Gastrocnemius medialis (tissue), 4 donors: Measurements from ENCODE around the gene SENP2. TPM values are rescaled to one million over a fixed set of nuclear protein-coding genes. Genes with fewer than 3 reads are reported as not detected.
A peak's percentile ranks its signal among the peaks of the same experiment; 100 is the strongest.
"Not testable (repeated sequence)": the region's sequence is repeated elsewhere in the genome, so short reads cannot be mapped to it uniquely, and the experiment has no call there.

Source experiments
- ATAC-seq, 2 donors: fragments of 150-250 bp; one replicate each; pipeline ENCODE4 v1.9.1; 2016
- DNase-seq, 2 donors: peaks; one replicate each; pipeline ENCODE4 v3.0.0-alpha.2; 2019
- H3K27ac ChIP-seq, 4 donors: fragments of 200-600 bp; sonication (generic); 1 replicate in 1 of 4; 2 replicates in 3 of 4; pipeline ENCODE4 v1.5.1; 2016 to 2018; ENCODE audit warnings: mild to moderate bottlenecking in 2 of 4, moderate library complexity in 1 of 4
- H3K27me3 ChIP-seq, 3 donors: fragments of 200-600 bp; sonication (generic) in 2 of 3; 1 replicate in 1 of 3; 2 replicates in 2 of 3; pipeline versions ENCODE4 v1.5.1 to v1.6.0; 2016 to 2019; ENCODE audit warnings: mild to moderate bottlenecking in 1 of 3, moderate library complexity in 1 of 3
- H3K36me3 ChIP-seq, 2 donors: fragments of 200-600 bp; sonication (generic) in 1 of 2; one replicate each; pipeline ENCODE4 v1.5.1; 2017 to 2018
- H3K4me1 ChIP-seq, 2 donors: fragments of 200-600 bp; sonication (generic) in 1 of 2; one replicate each; pipeline ENCODE4 v1.5.1; 2016 to 2017; ENCODE audit warnings: mild to moderate bottlenecking in 2 of 2
- H3K4me3 ChIP-seq, 4 donors: fragments of 200-600 bp; sonication (generic) in 3 of 4; 1 replicate in 1 of 4; 2 replicates in 3 of 4; pipeline ENCODE4 v1.5.1; 2016 to 2019; ENCODE audit warnings: mild to moderate bottlenecking in 2 of 4
- H3K9me3 ChIP-seq, 3 donors: fragments of 200-600 bp; sonication (generic) in 2 of 3; 1 replicate in 1 of 3; 2 replicates in 2 of 3; pipeline ENCODE4 v1.5.1; 2016 to 2019
- CTCF ChIP-seq, 5 experiments: fragments of 450-650 bp in 3 of 5; fragments of 200-600 bp in 2 of 5; sonication (generic) in 2 of 5; IDR thresholded peaks in 4 of 5; conservative IDR thresholded peaks in 1 of 5; 1 replicate in 4 of 5; 2 replicates in 1 of 5; pipeline ENCODE4 v1.5.1; 2016 to 2019; ENCODE audit warnings: antibody characterized with exemption in 5 of 5, mild to moderate bottlenecking in 3 of 5, moderate library complexity in 3 of 5
- POLR2A ChIP-seq, 2 donors: fragments of 450-650 bp; IDR thresholded peaks; one replicate each; pipeline ENCODE4 v1.6.1; 2017; ENCODE audit warnings: antibody characterized with exemption in 2 of 2, mild to moderate bottlenecking in 2 of 2, moderate library complexity in 2 of 2
- in situ Hi-C, 4 donors: fragments of 200-750 bp; cut with MboI; loops; one replicate each; pipeline versions ENCODE4 v1.15.0 to v1.8.0; 2017; ENCODE audit warnings: low sequenced_read_pairs in 4 of 4
- intact Hi-C: fragments of 100-400 bp; cut with DNase I; formaldehyde crosslinking; loops from one replicate; pipeline ENCODE4 v1.15.1; 2023; ENCODE audit warnings: low total_unique reads
- total RNA-seq, 4 donors: library from RNA; depleted of rRNA; stranded (reverse); fragments of >200 nt; gene quantifications; one replicate each; pipeline versions ENCODE4 v1.1.0 to v1.2.3, GENCODE V29; 2016

Gene SENP2
- total RNA-seq, 4 donors from 2014 or later, result 18.6 to 34.9 (median 31.3) TPM

GRCh38 chr3:185572183-185572582, 13.9 kb upstream of the SENP2 start:
- no peaks in the 10 kb centered on the region for H3K27me3 ChIP-seq
- no peaks in the 10 kb centered on the region for H3K36me3 ChIP-seq
- no peak overlapping the region for H3K4me3 ChIP-seq
- H3K27ac ChIP-seq, result no peak overlapping the region
- no peak for ATAC-seq
- DNase-seq, result no peak
- intact Hi-C loops (no loop called here), in situ Hi-C loops (no loop called here)
- H3K9me3 ChIP-seq, result no peaks in the 10 kb centered on the region
- TF ChIP-seq POLR2A (IDR thresholded peaks at IDR 0.05), result no peak
- TF ChIP-seq CTCF (IDR thresholded peaks at IDR 0.05 in 4 of 5, conservative IDR thresholded peaks at IDR 0.05 in 1 of 5), result no peak
- H3K4me1 ChIP-seq, result no peaks in the 10 kb centered on the region

GRCh38 chr3:185575108-185575869, 10.8 kb upstream of the SENP2 start:
- in situ Hi-C loops, result loop anchor here in 2 of 4 donors (25.0 kb wide), 2 partner anchors 987 to 1212 kb away; partner anchors contain the start of genes DNAJB11 (in 1 of the 2), EIF4A2 (in 1 of the 2) and TBCCD1 (in 1 of the 2)
- TF ChIP-seq CTCF (IDR thresholded peaks at IDR 0.05 in 4 of 5, conservative IDR thresholded peaks at IDR 0.05 in 1 of 5), result peak; percentile 19 to 37 (median 25)
- intact Hi-C loops, H3K9me3 ChIP-seq, H3K36me3 ChIP-seq, ATAC-seq, H3K4me1 ChIP-seq, H3K27ac ChIP-seq, DNase-seq, H3K27me3 ChIP-seq, H3K4me3 ChIP-seq: not testable (repeated sequence)

GRCh38 chr3:185582236-185582635, 3.9 kb upstream of the SENP2 start:
- DNase-seq, result no peak
- in situ Hi-C loops (loop anchor here in 2 of 4 donors (10.0 to 25.0 kb wide), 3 partner anchors 87 to 1205 kb away; partner anchors contain the start of genes DNAJB11 (in 1 of the 2), EIF4A2 (in 1 of the 2), TBCCD1 (in 1 of the 2) and TMEM41A (in 1 of the 2)), intact Hi-C loops (loop anchor here (10.0 kb wide), 1 partner anchor 217 kb away; the partner anchor contains the start of gene MAP3K13)
- ATAC-seq, result no peak
- Histone ChIP-seq H3K9me3 (no peaks in the 10 kb centered on the region), H3K36me3 (no peaks in the 10 kb centered on the region), H3K4me3 (no peak overlapping the region), H3K27me3 (no peaks in the 10 kb centered on the region), H3K27ac (no peak overlapping the region), H3K4me1 (peaks cover 5 to 11% of the 10 kb centered on the region in 2 donors)
- TF ChIP-seq CTCF (IDR thresholded peaks at IDR 0.05 in 4 of 5, conservative IDR thresholded peaks at IDR 0.05 in 1 of 5) (no peak), POLR2A (IDR thresholded peaks at IDR 0.05) (no peak)

- intact Hi-C loops, result loop anchor here (10.0 kb wide), 1 partner anchor 218 kb away; the partner anchor contains the start of gene MAP3K13
- Histone ChIP-seq H3K9me3 (no peaks in the 10 kb centered on the region), H3K27ac (no peak overlapping the region), H3K4me3 (no peak overlapping the region), H3K36me3 (no peaks in the 10 kb centered on the region), H3K27me3 (no peaks in the 10 kb centered on the region), H3K4me1 (peaks cover 5 to 17% of the 10 kb centered on the region in 2 donors)
- in situ Hi-C loops, result loop anchor here in 2 of 4 donors (10.0 to 25.0 kb wide), 3 partner anchors 88 to 1204 kb away; partner anchors contain the start of genes DNAJB11 (in 1 of the 2), EIF4A2 (in 1 of the 2), TBCCD1 (in 1 of the 2) and TMEM41A (in 1 of the 2)
- DNase-seq (no peak), ATAC-seq (no peak)
- no peak for TF ChIP-seq CTCF (IDR thresholded peaks at IDR 0.05 in 4 of 5, conservative IDR thresholded peaks at IDR 0.05 in 1 of 5)
Observed at GRCh38 chr3:185582871-185583270, 3.2 kb upstream of the SENP2 start.
